HL-60/S4 treated with retinoic acid at 250 ng/mL for 4 days and 3 days (cell line): ENCODE data around the gene CD22.

ENCODE experiments used
- in situ Hi-C: fragments of 300-500 bp; cut with MboI; formaldehyde crosslinking; loops from 2 replicates; pipeline ENCODE4 v1.7.0; 2022; ENCODE audit warnings: low sequenced_read_pairs

CD22 gene

DNA sequence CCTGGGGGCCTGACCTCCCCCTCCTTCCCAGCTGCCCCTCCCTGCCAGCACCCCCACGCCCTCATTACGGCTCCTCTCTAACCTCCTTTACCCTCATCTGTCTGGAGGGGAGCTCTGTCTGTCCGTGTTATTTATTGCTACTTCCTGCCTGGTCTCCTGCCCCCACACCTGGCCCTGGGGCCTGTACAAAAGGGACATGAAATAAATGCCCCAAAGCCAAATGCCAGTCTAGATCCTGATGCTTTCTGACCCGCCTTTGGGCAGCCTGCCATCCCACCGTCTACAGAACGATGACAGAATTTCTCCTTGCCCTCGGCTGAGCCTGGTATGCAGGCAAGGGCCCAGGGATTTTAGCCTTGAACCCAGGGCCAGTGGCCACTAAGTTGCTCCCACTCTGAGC lies 15.4 kb upstream of the CD22 start:
- in situ Hi-C loops: no loop called here

- in situ Hi-C loops: no loop called here
These were observed 15.0 kb upstream of the CD22 start for GRCh38 chr19:35314031-35314430.

GRCh38 chr19:35314858-35315470 lies 14.0 kb upstream of the CD22 start:
- in situ Hi-C loops: no loop called here

- in situ Hi-C loops: no loop called here
These were observed 13.1 kb upstream of the CD22 start for GRCh38 chr19:35315883-35316282.

DNA sequence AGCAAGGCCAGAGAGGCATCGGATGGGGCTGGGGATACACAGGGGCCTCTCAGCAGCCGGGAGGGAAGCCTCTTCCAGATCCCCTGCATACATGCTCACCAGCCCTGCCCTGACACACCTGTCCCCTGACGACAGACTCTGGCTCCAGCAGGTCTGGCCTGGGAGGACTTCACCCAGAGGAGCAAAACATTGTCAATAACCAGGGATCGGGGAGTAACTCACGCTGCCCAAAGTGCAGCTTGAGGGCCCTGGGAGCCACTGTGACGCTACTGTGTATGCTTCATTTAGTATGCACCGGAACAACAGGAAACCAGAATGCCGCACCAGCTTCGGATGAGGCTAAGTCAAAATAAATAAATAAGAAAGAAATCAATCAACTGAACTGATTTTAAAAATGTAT lies 12.4 kb upstream of the CD22 start:
- in situ Hi-C loops: no loop called here

DNA sequence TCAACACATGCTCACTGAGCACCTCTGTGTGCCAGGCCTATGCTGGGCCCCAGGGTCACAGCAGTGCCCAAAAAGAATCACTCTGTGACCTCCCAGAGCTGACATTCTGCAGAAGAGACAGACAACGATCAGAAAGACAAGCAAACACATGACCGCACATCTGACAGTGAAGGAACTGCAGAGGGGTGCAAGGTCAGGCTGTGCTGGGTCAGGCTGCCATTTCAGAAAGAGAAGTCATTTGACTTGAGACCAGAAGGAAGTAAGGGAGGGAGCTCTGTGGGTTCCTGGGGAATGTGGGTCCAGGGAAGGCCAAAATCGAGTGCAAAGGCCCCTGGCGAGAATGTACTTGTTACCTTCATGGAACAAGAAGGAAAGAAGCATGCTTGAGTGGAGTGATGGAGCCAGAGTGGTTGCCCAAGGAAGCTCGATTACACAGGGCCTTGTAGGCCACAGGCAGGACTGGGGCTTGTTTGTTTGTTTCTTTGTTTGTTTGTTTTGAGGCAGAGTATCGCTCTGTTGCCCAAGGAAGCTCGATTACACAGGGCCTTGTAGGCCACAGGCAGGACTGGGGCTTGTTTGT lies 11.4 kb upstream of the CD22 start:
- in situ Hi-C loops: no loop called here

DNA sequence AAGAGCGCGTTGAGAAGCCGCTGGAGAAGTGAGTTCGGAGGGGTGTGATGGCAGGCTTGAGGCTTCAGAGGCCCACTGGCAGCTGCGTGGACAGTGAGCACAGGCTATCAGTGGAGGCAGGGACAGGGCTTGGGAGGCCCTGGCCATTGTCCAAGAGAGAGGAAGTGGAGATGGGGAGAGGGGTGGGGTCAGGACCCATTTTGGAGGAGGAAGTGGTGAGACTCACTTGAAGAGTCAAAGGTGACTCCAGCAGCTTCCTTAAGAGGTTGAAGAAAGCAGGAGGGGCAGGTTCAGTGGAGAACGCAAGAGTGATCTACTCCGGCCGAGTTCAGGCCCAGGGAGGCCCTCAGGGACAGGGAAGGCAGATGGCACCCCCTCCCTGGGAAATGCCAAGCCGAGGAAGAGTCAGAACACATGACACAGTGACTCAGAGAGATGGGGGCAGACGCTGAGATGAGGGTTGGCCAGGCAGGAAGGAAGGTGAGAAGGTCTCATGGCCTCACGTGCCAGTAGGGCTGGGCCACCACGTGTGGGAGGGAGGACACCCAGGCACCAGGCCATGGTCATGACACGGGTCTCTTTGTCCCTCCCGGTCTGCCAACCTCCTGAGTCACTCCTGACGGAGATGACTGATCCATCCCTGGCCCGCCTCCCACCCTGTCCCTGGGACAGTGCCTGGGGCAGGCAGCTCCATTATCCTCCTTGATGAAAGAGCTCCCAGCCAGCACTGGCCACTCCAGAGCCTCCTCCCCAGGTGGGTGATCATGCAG lies 10.1 kb upstream of the CD22 start:
- in situ Hi-C loops: no loop called here

DNA sequence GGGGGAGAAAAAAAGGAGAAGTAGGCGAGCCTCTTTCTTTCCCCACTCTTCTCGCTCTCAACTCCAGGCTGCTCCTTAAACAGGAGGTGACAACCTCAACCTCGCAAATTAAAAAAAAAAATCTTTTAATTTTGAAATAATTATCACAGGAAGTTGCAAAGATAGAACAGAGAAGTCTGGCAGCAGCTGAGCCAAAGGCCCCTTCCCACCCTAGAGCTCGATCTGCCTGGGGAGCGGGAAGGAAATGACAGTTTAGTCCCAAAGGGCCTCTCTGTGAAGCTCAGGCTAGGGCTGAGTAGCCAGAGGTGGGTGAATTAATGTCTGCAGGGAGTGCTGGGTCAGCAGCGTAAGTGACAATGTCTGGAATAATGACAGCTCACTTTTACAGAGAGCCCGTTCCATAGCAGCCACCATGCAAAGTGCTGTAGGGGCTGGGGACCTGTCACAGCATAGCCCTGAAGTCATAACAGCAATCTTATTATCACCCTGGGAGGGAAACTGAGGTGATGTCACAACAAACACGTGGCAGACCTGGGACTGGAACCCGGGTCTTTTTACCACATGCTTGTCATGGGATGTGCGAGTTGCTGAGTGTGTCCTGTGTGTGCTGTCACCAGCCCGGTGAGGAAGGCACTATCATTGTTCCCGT lies 8.8 kb upstream of the CD22 start:
- in situ Hi-C loops: no loop called here

DNA sequence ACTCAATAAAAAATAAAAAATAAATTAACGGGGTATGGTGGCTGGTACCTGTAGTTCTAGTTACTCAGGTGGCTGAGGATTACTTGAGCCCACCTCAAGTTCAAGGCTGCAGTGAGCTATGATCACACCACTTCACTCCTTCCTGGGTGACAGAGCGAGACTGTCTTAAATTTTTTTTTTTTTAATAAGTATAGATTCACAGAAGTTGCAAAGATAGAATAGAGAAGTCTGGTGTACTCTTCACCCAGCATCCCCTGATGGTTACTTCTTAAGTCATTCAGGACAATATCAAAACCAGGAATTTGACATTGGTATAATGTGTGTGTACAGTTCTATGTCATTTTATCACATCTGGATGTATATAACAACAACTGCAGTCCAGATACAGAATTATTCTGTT lies 7.7 kb upstream of the CD22 start:
- in situ Hi-C loops: no loop called here

DNA sequence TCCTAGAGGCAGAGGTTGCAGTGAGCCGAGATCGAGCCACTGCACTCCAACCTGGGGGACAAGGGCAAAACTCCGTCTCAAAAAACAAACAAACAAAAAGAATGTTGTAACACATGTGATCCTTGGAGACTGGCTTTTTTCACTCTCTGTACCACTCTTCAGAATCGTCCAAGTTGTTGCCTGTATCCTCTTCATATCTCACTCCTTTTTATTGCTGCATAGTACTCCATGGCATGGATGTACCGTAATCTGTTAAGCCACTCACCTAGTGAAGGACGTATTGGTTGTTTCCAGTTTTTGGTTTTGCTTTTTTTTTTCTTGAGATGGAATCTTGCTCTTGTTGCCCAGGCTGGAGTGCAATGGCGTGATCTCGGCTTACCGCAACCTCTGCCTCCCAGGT lies 7.0 kb upstream of the CD22 start:
- in situ Hi-C loops: no loop called here

DNA sequence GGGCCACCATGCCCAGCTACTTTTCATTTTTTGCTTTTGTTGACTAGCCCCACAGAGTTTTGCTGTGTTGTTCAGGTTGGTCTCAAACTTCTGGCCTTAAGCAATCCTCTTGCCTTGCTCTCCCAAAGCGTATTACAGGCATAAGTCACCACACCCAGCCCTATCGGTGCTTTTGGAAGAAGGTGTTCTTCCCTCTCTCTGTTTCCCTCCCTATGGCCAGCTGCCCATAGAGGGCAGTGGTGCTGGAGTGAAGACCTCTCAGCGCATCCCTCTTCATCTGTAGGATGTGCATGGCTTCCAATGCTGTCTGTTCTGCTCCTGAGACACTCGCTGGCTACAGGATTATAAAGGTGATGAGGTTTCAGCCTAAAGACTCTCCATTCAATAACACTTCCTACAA lies 1.3 kb upstream of the CD22 start:
- in situ Hi-C loops: no loop called here

DNA sequence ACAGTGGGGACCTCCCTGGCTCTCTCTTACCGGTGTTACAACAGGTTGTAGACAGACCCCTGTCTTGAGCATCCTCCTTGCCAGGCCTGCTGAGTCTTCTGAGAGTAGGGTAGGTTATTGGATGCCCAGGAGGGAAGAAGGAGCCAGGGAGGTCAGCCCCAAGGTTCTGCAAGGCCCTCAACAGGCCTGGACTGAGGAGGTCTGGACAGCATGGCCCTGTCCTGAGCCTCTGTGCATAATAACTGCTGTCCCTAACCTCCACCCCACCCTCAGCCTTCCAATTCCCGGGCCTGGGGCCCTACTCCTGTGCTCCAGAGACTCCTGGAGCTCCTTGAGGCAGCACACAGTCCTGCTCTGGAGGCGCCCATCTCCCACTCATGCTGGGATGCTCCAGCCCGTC lies 336 bp downstream of the CD22 start:
- in situ Hi-C loops: no loop called here

DNA sequence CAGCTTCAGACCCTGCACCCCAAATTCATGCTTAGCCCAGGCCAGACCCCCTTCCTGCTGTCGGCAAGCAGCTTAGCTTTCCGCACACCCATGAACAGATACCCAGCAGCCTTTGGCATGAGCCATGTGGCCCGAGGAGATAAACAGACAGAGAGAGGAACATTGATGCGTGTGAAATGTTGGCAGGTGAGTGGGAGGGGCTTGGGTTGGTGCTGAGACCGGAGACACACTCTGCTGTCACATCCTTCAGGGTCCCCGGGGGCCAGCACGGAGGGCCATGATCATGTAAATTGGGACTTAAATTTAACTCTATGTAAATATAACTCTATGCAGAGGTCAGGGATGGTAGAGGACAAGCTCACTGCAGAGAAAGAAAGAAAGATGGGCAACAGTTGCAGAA lies 1.5 kb downstream of the CD22 start:
- in situ Hi-C loops: no loop called here

GRCh38 chr19:35331551-35332214 lies 2.7 kb downstream of the CD22 start:
- in situ Hi-C loops: no loop called here

GRCh38 chr19:35332817-35333216 lies 3.8 kb downstream of the CD22 start:
- in situ Hi-C loops: no loop called here

- in situ Hi-C loops: no loop called here
These were observed 5.3 kb downstream of the CD22 start for GRCh38 chr19:35334144-35334753.

DNA sequence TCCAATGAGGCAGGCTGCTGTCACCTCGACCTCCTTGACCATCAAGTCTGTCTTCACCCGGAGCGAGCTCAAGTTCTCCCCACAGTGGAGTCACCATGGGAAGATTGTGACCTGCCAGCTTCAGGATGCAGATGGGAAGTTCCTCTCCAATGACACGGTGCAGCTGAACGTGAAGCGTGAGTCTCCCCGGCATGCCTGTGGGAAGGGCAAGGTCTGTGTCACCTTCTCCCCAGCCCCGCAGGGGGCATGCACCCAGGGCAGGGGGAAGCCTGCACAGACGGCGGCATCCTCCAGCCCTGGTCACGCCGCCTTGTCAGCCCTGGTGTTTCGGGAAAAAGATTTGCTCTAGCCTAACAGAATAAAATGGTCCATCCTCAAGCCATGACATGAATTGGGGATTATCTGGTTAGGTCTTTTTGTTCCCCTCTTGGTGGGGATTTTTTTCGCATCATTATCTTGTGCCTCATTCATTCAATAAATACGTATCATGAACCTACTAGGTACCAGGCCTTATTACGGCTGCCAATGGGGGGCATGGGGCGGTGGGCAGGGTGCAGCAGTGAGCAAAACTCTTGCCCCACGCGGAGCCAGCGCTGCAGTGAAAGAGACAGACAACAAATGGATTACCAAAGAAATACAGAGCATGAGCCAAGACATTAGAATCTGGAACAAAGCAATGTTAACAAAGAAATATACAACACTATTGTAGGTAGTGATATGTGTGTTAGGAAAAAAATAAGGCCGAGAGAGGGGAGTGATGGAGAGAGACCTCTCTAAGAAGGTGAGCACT lies 7.4 kb downstream of the CD22 start:
- in situ Hi-C loops: no loop called here

DNA sequence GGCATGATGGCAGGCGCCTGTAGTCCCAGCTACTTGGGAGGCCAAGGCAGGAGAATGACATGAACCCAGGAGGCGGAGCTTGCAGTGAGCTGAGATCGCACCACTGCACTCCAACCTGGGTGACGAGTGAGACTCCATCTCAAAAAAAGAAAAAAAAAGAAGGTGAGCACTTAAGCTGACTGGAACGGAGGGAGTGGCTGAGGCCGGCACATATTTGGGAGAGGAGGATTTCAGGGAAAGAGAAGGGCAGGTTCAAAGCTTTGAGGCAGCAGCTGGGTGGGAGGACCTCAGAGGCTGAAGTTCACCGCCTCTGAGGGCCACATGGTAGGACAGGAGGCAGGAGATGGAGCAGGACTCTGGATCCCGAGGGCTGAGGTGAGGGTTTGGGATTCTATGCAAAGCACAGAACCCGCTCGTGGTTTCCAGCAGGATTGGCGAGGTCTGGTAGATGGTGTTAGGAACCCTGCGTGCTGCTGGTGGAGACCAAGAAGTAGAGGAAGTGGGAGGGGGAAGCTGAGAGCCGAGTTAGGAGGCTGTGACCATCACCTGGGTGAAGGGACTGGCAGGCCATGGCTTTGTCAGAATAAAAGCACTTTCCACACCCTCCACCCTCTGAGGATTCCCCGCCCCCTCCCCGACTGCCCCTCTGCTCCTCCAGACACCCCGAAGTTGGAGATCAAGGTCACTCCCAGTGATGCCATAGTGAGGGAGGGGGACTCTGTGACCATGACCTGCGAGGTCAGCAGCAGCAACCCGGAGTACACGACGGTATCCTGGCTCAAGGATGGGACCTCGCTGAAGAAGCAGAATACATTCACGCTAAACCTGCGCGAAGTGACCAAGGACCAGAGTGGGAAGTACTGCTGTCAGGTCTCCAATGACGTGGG lies 8.4 kb downstream of the CD22 start:
- in situ Hi-C loops: no loop called here

DNA sequence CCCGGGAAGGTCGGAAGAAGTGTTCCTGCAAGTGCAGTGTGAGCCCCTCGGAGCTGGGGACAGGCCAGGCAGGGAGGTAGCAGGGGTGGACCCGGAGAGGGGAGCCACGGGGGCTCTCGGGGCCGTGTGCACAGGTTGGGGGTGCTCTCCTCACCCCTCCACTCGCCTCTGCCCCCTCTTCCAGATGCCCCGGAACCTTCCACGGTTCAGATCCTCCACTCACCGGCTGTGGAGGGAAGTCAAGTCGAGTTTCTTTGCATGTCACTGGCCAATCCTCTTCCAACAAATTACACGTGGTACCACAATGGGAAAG lies 9.0 kb downstream of the CD22 start:
- in situ Hi-C loops: no loop called here
